Panc1 (cell line): ENCODE data around the gene ERRFI1.

ENCODE experiments used
- POLR2AphosphoS5 ChIP-seq: IDR thresholded peaks from 2 replicates; pipeline ENCODE4 v1.6.1; 2012; ENCODE audit warnings: mild to moderate bottlenecking, low read depth, low read length, moderate library complexity
- SIN3A ChIP-seq: IDR thresholded peaks from 2 replicates; pipeline ENCODE4 v1.6.1; 2012; ENCODE audit warnings: low read depth, mild to moderate bottlenecking, low read length, moderate library complexity, borderline replicate concordance; ENCODE audit not compliant: insufficient read depth
- TF ChIP-seq, protein P1 (sequence below): fragments of 450-650 bp; IDR thresholded peaks from 2 replicates; pipeline ENCODE4 v1.5.1; 2017; ENCODE audit warnings: mild to moderate bottlenecking
- TF ChIP-seq, protein P2 (sequence below), 2 experiments: IDR thresholded peaks; 2 replicates each; pipeline ENCODE4 v1.6.1; 2011 to 2012; ENCODE audit warnings: low read depth in 2 of 2, control low read depth in 1 of 2, low read length in 1 of 2, mild to moderate bottlenecking in 1 of 2, moderate library complexity in 1 of 2; ENCODE audit not compliant: insufficient read depth in 1 of 2

DNA sequence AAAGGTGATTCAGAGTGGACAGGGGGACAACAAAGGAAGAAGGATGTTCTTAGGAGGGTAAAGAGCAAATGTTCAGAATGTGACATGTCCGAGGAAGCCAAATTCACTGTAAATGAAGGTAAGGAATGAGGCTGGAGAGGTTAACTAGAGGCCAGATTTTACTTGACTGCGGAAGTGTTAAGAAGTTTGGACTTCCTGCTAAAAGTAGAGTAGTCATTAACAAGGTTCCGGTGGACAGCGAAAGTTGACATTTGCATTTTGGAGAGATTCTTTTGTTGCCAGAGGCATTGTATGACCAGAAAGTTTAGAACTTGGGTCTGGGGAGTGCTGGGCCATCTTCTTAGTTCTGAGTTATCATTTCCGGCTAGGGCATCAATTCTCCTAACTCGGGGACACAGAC is 7.2 kb upstream of the ERRFI1 start:
- TF ChIP-seq, protein P1, sequence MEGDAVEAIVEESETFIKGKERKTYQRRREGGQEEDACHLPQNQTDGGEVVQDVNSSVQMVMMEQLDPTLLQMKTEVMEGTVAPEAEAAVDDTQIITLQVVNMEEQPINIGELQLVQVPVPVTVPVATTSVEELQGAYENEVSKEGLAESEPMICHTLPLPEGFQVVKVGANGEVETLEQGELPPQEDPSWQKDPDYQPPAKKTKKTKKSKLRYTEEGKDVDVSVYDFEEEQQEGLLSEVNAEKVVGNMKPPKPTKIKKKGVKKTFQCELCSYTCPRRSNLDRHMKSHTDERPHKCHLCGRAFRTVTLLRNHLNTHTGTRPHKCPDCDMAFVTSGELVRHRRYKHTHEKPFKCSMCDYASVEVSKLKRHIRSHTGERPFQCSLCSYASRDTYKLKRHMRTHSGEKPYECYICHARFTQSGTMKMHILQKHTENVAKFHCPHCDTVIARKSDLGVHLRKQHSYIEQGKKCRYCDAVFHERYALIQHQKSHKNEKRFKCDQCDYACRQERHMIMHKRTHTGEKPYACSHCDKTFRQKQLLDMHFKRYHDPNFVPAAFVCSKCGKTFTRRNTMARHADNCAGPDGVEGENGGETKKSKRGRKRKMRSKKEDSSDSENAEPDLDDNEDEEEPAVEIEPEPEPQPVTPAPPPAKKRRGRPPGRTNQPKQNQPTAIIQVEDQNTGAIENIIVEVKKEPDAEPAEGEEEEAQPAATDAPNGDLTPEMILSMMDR, result no peak
- TF ChIP-seq, protein P2, sequence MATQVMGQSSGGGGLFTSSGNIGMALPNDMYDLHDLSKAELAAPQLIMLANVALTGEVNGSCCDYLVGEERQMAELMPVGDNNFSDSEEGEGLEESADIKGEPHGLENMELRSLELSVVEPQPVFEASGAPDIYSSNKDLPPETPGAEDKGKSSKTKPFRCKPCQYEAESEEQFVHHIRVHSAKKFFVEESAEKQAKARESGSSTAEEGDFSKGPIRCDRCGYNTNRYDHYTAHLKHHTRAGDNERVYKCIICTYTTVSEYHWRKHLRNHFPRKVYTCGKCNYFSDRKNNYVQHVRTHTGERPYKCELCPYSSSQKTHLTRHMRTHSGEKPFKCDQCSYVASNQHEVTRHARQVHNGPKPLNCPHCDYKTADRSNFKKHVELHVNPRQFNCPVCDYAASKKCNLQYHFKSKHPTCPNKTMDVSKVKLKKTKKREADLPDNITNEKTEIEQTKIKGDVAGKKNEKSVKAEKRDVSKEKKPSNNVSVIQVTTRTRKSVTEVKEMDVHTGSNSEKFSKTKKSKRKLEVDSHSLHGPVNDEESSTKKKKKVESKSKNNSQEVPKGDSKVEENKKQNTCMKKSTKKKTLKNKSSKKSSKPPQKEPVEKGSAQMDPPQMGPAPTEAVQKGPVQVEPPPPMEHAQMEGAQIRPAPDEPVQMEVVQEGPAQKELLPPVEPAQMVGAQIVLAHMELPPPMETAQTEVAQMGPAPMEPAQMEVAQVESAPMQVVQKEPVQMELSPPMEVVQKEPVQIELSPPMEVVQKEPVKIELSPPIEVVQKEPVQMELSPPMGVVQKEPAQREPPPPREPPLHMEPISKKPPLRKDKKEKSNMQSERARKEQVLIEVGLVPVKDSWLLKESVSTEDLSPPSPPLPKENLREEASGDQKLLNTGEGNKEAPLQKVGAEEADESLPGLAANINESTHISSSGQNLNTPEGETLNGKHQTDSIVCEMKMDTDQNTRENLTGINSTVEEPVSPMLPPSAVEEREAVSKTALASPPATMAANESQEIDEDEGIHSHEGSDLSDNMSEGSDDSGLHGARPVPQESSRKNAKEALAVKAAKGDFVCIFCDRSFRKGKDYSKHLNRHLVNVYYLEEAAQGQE (IDR thresholded peaks at IDR 0.05; ENCODE audit: insufficient read depth in 1 of 2, low read depth in 2 of 2, low read length in 1 of 2), result no peak
- TF ChIP-seq POLR2AphosphoS5, result no peak
- TF ChIP-seq SIN3A, result no peak
